ENCODE results near the gene DET1. TPM values are rescaled to one million over a fixed set of nuclear protein-coding genes. Genes with fewer than 3 reads are reported as not detected.
"Not testable (repeated sequence)": the region's sequence is repeated elsewhere in the genome, so short reads cannot be mapped to it uniquely, and the experiment has no call there.

Gene DET1
- total RNA-seq, 1 experiment from 2014 or later: 6.1 TPM

DNA sequence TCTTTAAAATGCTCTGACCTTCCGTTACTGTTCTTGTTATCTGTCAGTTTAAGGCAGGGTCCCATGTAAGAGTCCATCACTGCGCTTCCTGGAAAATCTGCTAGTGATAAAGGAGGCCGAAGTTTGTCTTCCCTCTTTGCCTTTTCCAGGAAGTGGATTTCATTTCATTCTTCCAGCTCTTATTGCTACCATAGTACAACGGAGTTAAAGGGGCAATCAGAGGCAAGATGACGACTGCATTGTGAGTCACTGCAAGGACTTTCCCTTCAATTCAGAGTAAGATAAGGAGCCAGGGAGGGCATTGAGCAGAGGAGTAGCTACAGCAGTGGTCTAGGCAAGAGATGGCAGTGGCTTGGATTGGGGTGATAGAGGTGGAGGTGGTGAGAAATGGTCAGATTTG, 17.2 kb upstream of the DET1 start:
- TF ChIP-seq, protein P1, sequence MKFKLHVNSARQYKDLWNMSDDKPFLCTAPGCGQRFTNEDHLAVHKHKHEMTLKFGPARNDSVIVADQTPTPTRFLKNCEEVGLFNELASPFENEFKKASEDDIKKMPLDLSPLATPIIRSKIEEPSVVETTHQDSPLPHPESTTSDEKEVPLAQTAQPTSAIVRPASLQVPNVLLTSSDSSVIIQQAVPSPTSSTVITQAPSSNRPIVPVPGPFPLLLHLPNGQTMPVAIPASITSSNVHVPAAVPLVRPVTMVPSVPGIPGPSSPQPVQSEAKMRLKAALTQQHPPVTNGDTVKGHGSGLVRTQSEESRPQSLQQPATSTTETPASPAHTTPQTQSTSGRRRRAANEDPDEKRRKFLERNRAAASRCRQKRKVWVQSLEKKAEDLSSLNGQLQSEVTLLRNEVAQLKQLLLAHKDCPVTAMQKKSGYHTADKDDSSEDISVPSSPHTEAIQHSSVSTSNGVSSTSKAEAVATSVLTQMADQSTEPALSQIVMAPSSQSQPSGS (CRISPR knock-in tag; IDR thresholded peaks at IDR 0.05; ENCODE audit: borderline replicate concordance, low read depth): no peak
- TF ChIP-seq RORB (CRISPR knock-in tag; IDR thresholded peaks at IDR 0.05): no peak
- DNase-seq (ENCODE audit: low spot score) (no peak), ATAC-seq (no peak)
- Mint-ChIP-seq H3K36me3 (peaks cover 30% of the 10 kb centered on the region), H3K27ac (no peak overlapping the region), H3K4me1 (peaks cover under 1% of the 10 kb centered on the region; the same call in 1 of the 2 replicates), H3K9me3 (peaks cover 32% of the 10 kb centered on the region), H3K4me3 (no peak overlapping the region), H3K27me3 (ENCODE audit: low read depth) (peaks cover 9% of the 10 kb centered on the region)
- CTCF ChIA-PET: no interaction called here
- POLR2A ChIA-PET: no interaction called here

DNA sequence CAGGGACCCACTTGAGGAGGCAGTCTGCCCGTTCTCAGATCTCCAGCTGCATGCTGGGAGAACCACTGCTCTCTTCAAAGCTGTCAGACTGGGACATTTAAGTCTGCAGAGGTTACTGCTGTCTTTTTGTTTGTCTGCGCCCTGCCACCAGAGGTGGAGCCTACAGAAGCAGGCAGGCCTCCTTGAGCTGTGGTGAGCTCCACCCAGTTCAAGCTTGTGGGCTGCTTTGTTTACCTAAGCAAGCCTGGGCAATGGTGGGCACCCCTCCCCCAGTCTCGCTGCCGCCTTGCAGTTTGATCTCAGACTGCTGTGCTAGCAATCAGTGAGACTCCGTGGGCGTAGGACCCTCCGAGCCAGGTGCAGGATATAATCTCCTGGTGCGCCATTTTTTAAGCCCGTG, 13.1 kb upstream of the DET1 start:
- DNase-seq (ENCODE audit: low spot score); H3K4me3 Mint-ChIP-seq; ATAC-seq; POLR2A ChIA-PET; CTCF ChIA-PET; H3K4me1 Mint-ChIP-seq; H3K27ac Mint-ChIP-seq: not testable (repeated sequence)
- Mint-ChIP-seq H3K27me3 (ENCODE audit: low read depth) (peaks cover 14% of the 10 kb centered on the region), H3K36me3 (peaks cover 38% of the 10 kb centered on the region), H3K9me3 (peaks cover 45% of the 10 kb centered on the region)

DNA sequence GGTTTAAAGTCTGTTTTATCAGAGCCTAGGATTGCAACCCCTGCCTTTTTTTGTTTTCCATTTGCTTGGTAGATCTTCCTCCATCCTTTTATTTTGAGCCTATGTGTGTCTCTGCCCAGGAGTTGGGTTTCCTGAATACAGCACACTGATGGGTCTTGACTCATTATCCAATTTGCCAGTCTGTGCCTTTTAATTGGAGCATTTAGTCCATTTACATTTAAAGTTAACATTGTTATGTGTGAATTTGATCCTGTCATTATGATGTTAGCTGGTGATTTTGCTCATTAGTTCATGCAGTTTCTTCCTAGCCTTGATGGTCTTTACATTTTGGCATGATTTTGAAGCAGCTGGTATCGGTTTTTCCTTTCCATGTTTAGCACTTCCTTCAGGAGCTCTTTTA, 11.5 kb upstream of the DET1 start:
- POLR2A ChIA-PET; CTCF ChIA-PET; DNase-seq (ENCODE audit: low spot score); ATAC-seq; H3K4me3 Mint-ChIP-seq; H3K27ac Mint-ChIP-seq; H3K4me1 Mint-ChIP-seq: not testable (repeated sequence)
- Mint-ChIP-seq H3K9me3 (peaks cover 45% of the 10 kb centered on the region), H3K27me3 (ENCODE audit: low read depth) (peaks cover 14% of the 10 kb centered on the region), H3K36me3 (peaks cover 38% of the 10 kb centered on the region)

DNA sequence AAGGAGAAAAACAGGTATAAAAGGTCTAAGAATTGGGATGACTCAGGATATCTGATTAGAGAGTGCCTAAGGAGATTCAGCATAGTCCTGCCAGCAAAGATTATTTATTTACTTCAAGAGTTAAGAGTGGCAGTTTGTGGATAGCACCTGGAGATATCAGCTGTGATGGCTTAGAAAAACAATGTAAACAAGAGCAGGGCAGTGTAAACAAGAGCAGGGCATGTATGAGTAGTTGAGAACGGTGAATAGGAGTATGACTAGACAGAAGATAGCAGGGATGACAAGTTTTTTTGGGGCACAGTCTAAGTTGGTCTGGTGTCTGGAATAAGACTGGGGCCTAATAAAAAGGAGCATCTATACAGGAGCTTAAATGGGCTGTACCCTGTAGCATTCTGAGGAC, 1.5 kb upstream of the DET1 start:
- CTCF ChIA-PET: interaction anchor here (1.1 kb wide), 1 partner anchor 67 kb away, joined by 3 read pairs; no protein-coding TSS in a partner anchor

DNA sequence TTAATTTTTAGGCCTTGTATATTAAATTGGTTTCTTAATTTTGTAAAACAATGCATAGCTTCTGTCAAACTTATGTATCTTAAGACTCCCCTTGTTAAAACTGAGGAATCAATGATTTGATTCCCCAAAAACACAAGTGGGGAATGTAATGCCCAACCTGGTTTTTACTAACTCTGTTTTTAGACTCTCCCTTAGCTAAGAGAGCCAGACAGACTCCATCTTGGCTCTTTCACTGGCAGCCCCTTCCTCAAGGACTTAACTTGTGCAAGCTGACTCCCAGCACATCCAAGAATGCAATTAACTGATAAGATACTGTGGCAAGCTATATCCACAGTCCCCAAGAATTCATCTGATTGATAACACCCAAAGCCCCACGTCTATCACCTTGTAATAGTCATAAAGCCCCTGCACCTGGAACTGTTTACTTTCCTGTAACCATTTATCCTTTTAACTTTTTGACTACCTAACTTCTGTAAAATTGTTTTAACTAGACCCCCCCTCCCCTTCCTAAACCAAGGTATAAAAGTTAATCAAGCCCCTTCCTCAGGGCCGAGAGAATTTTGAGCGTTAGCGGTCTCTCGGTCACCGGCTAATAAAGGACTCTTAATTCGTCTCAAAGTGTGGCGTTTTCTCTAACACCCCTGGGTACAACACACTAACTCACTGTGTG, 768 bp downstream of the DET1 start:
- CTCF ChIA-PET, POLR2A ChIA-PET: not testable (repeated sequence)
- H3K4me3 Mint-ChIP-seq: peak overlapping the region; percentile 80

More for the DNA sequence above, 1.5 kb upstream of the DET1 start:
- ATAC-seq; POLR2A ChIA-PET; H3K36me3 Mint-ChIP-seq; DNase-seq (ENCODE audit: low spot score); H3K4me3 Mint-ChIP-seq; H3K9me3 Mint-ChIP-seq; H3K27me3 Mint-ChIP-seq (ENCODE audit: low read depth); H3K27ac Mint-ChIP-seq: not testable (repeated sequence)
- peaks cover 13% of the 10 kb centered on the region for H3K4me1 Mint-ChIP-seq

More for the DNA sequence above, 768 bp downstream of the DET1 start:
- H3K27ac Mint-ChIP-seq: peak overlapping the region; percentile 91
- TF ChIP-seq, protein P2, sequence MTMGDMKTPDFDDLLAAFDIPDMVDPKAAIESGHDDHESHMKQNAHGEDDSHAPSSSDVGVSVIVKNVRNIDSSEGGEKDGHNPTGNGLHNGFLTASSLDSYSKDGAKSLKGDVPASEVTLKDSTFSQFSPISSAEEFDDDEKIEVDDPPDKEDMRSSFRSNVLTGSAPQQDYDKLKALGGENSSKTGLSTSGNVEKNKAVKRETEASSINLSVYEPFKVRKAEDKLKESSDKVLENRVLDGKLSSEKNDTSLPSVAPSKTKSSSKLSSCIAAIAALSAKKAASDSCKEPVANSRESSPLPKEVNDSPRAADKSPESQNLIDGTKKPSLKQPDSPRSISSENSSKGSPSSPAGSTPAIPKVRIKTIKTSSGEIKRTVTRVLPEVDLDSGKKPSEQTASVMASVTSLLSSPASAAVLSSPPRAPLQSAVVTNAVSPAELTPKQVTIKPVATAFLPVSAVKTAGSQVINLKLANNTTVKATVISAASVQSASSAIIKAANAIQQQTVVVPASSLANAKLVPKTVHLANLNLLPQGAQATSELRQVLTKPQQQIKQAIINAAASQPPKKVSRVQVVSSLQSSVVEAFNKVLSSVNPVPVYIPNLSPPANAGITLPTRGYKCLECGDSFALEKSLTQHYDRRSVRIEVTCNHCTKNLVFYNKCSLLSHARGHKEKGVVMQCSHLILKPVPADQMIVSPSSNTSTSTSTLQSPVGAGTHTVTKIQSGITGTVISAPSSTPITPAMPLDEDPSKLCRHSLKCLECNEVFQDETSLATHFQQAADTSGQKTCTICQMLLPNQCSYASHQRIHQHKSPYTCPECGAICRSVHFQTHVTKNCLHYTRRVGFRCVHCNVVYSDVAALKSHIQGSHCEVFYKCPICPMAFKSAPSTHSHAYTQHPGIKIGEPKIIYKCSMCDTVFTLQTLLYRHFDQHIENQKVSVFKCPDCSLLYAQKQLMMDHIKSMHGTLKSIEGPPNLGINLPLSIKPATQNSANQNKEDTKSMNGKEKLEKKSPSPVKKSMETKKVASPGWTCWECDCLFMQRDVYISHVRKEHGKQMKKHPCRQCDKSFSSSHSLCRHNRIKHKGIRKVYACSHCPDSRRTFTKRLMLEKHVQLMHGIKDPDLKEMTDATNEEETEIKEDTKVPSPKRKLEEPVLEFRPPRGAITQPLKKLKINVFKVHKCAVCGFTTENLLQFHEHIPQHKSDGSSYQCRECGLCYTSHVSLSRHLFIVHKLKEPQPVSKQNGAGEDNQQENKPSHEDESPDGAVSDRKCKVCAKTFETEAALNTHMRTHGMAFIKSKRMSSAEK (CRISPR knock-in tag; IDR thresholded peaks at IDR 0.05; ENCODE audit: borderline replicate concordance): 0 out of 2 replicates have a peak, but pooled peaks have one; percentile 27
- not testable (repeated sequence) for H3K27me3 Mint-ChIP-seq (ENCODE audit: low read depth); ATAC-seq; H3K9me3 Mint-ChIP-seq; H3K36me3 Mint-ChIP-seq; DNase-seq (ENCODE audit: low spot score)
- peaks cover 24% of the 10 kb centered on the region for H3K4me1 Mint-ChIP-seq
